ENCODE measurements around the gene RAPGEF2. TPM values are rescaled to one million over a fixed set of nuclear protein-coding genes. Genes with fewer than 3 reads are reported as not detected.

RAPGEF2 gene
- total and polyA plus RNA-seq, 3 donors from 2014 or later = 18.1 to 51.4 (median 38.9) TPM

- no peaks in the 10 kb centered on the region for H3K27me3 ChIP-seq
- H3K4me3 ChIP-seq = no peak overlapping the region
- peaks cover 2% of the 10 kb centered on the region for H3K4me1 ChIP-seq
- no peak overlapping the region for H3K27ac ChIP-seq
- 82 to 90% methylated on average over 6 of the region's 6 CpGs for WGBS, 2 donors
- H3K9me3 ChIP-seq = no peaks in the 10 kb centered on the region
- no peak for DNase-seq
- TF ChIP-seq CTCF (IDR thresholded peaks at IDR 0.05) = no peak
- no peak for TF ChIP-seq POLR2A (IDR thresholded peaks at IDR 0.05)
- intact Hi-C loops (cut with DNase I; ENCODE audit: low total_unique reads) = no loop called here
- no peaks in the 10 kb centered on the region for H3K36me3 ChIP-seq (ENCODE audit: low read depth, missing control alignments)
These were observed 181.9 kb downstream of the RAPGEF2 start for GRCh38 chr4:159284733-159285132.

GRCh38 chr4:159287767-159288166 is 184.9 kb downstream of the RAPGEF2 start:
- no peaks in the 10 kb centered on the region for H3K9me3 ChIP-seq
- no peak overlapping the region for H3K4me3 ChIP-seq
- H3K4me1 ChIP-seq = peaks cover 2% of the 10 kb centered on the region
- WGBS, 2 donors = 89 to 94% methylated on average over 1 of the region's 1 CpG
- no peak overlapping the region for H3K27ac ChIP-seq
- DNase-seq = no peak
- TF ChIP-seq CTCF (IDR thresholded peaks at IDR 0.05) (no peak), POLR2A (IDR thresholded peaks at IDR 0.05) (no peak)
- no peaks in the 10 kb centered on the region for H3K36me3 ChIP-seq (ENCODE audit: low read depth, missing control alignments)
- intact Hi-C loops (cut with DNase I; ENCODE audit: low total_unique reads) = no loop called here
- H3K27me3 ChIP-seq = no peaks in the 10 kb centered on the region

- Histone ChIP-seq H3K27ac (no peak overlapping the region), H3K4me3 (no peak overlapping the region), H3K36me3 (ENCODE audit: low read depth, missing control alignments) (no peaks in the 10 kb centered on the region), H3K27me3 (no peaks in the 10 kb centered on the region), H3K9me3 (no peaks in the 10 kb centered on the region), H3K4me1 (no peaks in the 10 kb centered on the region)
- intact Hi-C loops (cut with DNase I; ENCODE audit: low total_unique reads) = no loop called here
- no peak for DNase-seq
- 78 to 93% methylated on average over 3 of the region's 3 CpGs for WGBS, 2 donors
- TF ChIP-seq POLR2A (IDR thresholded peaks at IDR 0.05) (no peak), CTCF (IDR thresholded peaks at IDR 0.05) (no peak)
These were observed 186.8 kb downstream of the RAPGEF2 start for GRCh38 chr4:159289682-159290081.

- TF ChIP-seq CTCF (IDR thresholded peaks at IDR 0.05) (no peak), POLR2A (IDR thresholded peaks at IDR 0.05) (no peak)
- Histone ChIP-seq H3K9me3 (no peaks in the 10 kb centered on the region), H3K27me3 (no peaks in the 10 kb centered on the region), H3K36me3 (ENCODE audit: low read depth, missing control alignments) (no peaks in the 10 kb centered on the region), H3K4me3 (no peak overlapping the region), H3K27ac (no peak overlapping the region), H3K4me1 (no peaks in the 10 kb centered on the region)
- no peak for DNase-seq
- intact Hi-C loops (cut with DNase I; ENCODE audit: low total_unique reads) = no loop called here
- 92 to 97% methylated on average over 2 of the region's 2 CpGs for WGBS, 2 donors
These were observed 187.6 kb downstream of the RAPGEF2 start for GRCh38 chr4:159290321-159291030.

GRCh38 chr4:159291176-159291575 is 188.3 kb downstream of the RAPGEF2 start:
- intact Hi-C loops (cut with DNase I; ENCODE audit: low total_unique reads) = no loop called here
- H3K27me3 ChIP-seq = no peaks in the 10 kb centered on the region
- H3K4me1 ChIP-seq = no peaks in the 10 kb centered on the region
- H3K36me3 ChIP-seq (ENCODE audit: low read depth, missing control alignments) = no peaks in the 10 kb centered on the region
- H3K4me3 ChIP-seq = no peak overlapping the region
- H3K27ac ChIP-seq = no peak overlapping the region
- no peak for DNase-seq
- no peak for TF ChIP-seq POLR2A (IDR thresholded peaks at IDR 0.05)
- TF ChIP-seq CTCF (IDR thresholded peaks at IDR 0.05) = no peak
- no peaks in the 10 kb centered on the region for H3K9me3 ChIP-seq
- 74 to 80% methylated on average over 3 of the region's 3 CpGs for WGBS, 2 donors

All from testis (tissue), 3 donors.